ENCODE data around the gene TTC23.
"Not testable (repeated sequence)": the region's sequence is repeated elsewhere in the genome, so short reads cannot be mapped to it uniquely, and the experiment has no call there.

The TTC23 gene

GRCh38 chr15:99197856-99198255 lies 51.5 kb downstream of the TTC23 start:
- no peak for DNase-seq (ENCODE audit: low read depth)

- not testable (repeated sequence) for DNase-seq (ENCODE audit: low read depth)
Measured at GRCh38 chr15:99192181-99192580, 57.2 kb downstream of the TTC23 start.

- no peak for DNase-seq (ENCODE audit: low read depth)
Measured at GRCh38 chr15:99187936-99188335, 61.4 kb downstream of the TTC23 start.

GRCh38 chr15:99185414-99186130 lies 63.8 kb downstream of the TTC23 start:
- no peak for DNase-seq (ENCODE audit: low read depth)

- no peak for DNase-seq (ENCODE audit: low read depth)
Measured at GRCh38 chr15:99182791-99183190, 66.6 kb downstream of the TTC23 start.

GRCh38 chr15:99181545-99181971 lies 67.8 kb downstream of the TTC23 start:
- DNase-seq (ENCODE audit: low read depth) = no peak

- DNase-seq (ENCODE audit: low read depth) = no peak
Measured at GRCh38 chr15:99180964-99181306, 68.4 kb downstream of the TTC23 start.

GRCh38 chr15:99180086-99180963 lies 69.1 kb downstream of the TTC23 start:
- no peak for DNase-seq (ENCODE audit: low read depth)

GRCh38 chr15:99177679-99178078 lies 71.7 kb downstream of the TTC23 start:
- no peak for DNase-seq (ENCODE audit: low read depth)

- DNase-seq (ENCODE audit: low read depth) = no peak
Measured at GRCh38 chr15:99176757-99177156, 72.6 kb downstream of the TTC23 start.

GRCh38 chr15:99174567-99175395 lies 74.6 kb downstream of the TTC23 start:
- no peak for DNase-seq (ENCODE audit: low read depth)

GRCh38 chr15:99172989-99173388 lies 76.4 kb downstream of the TTC23 start:
- no peak for DNase-seq (ENCODE audit: low read depth)

GRCh38 chr15:99172171-99172570 lies 77.2 kb downstream of the TTC23 start:
- DNase-seq (ENCODE audit: low read depth) = no peak

GRCh38 chr15:99170476-99171065 lies 78.8 kb downstream of the TTC23 start:
- DNase-seq (ENCODE audit: low read depth) = no peak

GRCh38 chr15:99169769-99170311 lies 79.5 kb downstream of the TTC23 start:
- DNase-seq (ENCODE audit: low read depth) = peak; percentile 78

GRCh38 chr15:99168601-99169580 lies 80.5 kb downstream of the TTC23 start:
- no peak for DNase-seq (ENCODE audit: low read depth)

GRCh38 chr15:99167640-99168039 lies 81.7 kb downstream of the TTC23 start:
- DNase-seq (ENCODE audit: low read depth) = no peak

GRCh38 chr15:99167201-99167600 lies 82.2 kb downstream of the TTC23 start:
- no peak for DNase-seq (ENCODE audit: low read depth)

GRCh38 chr15:99165956-99166689 lies 83.3 kb downstream of the TTC23 start:
- no peak for DNase-seq (ENCODE audit: low read depth)

Data from GM04503 (cell line).